WERI-Rb-1 (cell line): ENCODE results near the gene ISCU.
"Not testable (repeated sequence)": the region's sequence is repeated elsewhere in the genome, so short reads cannot be mapped to it uniquely, and the experiment has no call there.

Source experiments
- DNase-seq: peaks from one replicate; pipeline ENCODE4 v3.0.0-alpha.2; 2020
- H3K27ac ChIP-seq: fragments of 250-450 bp; sonication (Bioruptor Pico); 2 replicates; pipeline ENCODE4 v1.5.1; 2020; ENCODE audit warnings: mild to moderate bottlenecking, moderate library complexity
- H3K27me3 ChIP-seq: fragments of 250-450 bp; sonication (Bioruptor Pico); 2 replicates; pipeline ENCODE4 v1.5.1; 2021; ENCODE audit warnings: mild to moderate bottlenecking, low read depth, moderate library complexity; ENCODE audit not compliant: insufficient read depth, severe bottlenecking
- H3K36me3 ChIP-seq: fragments of 250-450 bp; sonication (Bioruptor Pico); 2 replicates; pipeline ENCODE4 v1.5.1; 2020; ENCODE audit warnings: mild to moderate bottlenecking, moderate library complexity
- H3K4me3 ChIP-seq: 2 replicates; pipeline ENCODE4 v1.5.1; 2011; ENCODE audit warnings: low read depth, mild to moderate bottlenecking, control low read depth, low read length
- H3K9me3 ChIP-seq: fragments of 250-450 bp; sonication (Bioruptor Pico); 2 replicates; pipeline ENCODE4 v1.5.1; 2021; ENCODE audit warnings: mild to moderate bottlenecking, moderate library complexity; ENCODE audit not compliant: severe bottlenecking
- CTCF ChIP-seq: IDR thresholded peaks from 2 replicates; pipeline ENCODE4 v1.5.1; 2011; ENCODE audit warnings: low read depth, mild to moderate bottlenecking, control low read depth, inconsistent platforms, low read length

Gene ISCU

GRCh38 chr12:108551535-108551934 is 10.9 kb upstream of the ISCU start:
- no peak overlapping the region for H3K27ac ChIP-seq
- peaks cover 39% of the 10 kb centered on the region for H3K36me3 ChIP-seq
- H3K4me3 ChIP-seq = no peak overlapping the region
- TF ChIP-seq CTCF = no peak
- H3K27me3 ChIP-seq = no peaks in the 10 kb centered on the region
- no peak for DNase-seq
- H3K9me3 ChIP-seq = no peaks in the 10 kb centered on the region

GRCh38 chr12:108553799-108554198 is 8.6 kb upstream of the ISCU start:
- Histone ChIP-seq H3K36me3 (peaks cover 30% of the 10 kb centered on the region), H3K9me3 (no peaks in the 10 kb centered on the region), H3K4me3 (no peak overlapping the region), H3K27me3 (no peaks in the 10 kb centered on the region), H3K27ac (no peak overlapping the region)
- TF ChIP-seq CTCF = no peak
- DNase-seq = no peak

- peaks cover 25% of the 10 kb centered on the region for H3K36me3 ChIP-seq
- H3K4me3 ChIP-seq, H3K9me3 ChIP-seq, H3K27ac ChIP-seq, DNase-seq, H3K27me3 ChIP-seq: not testable (repeated sequence)
Measured at GRCh38 chr12:108555383-108555782, 7.0 kb upstream of the ISCU start.

GRCh38 chr12:108559007-108559655 is 3.3 kb upstream of the ISCU start:
- DNase-seq = no peak
- no peak overlapping the region for H3K4me3 ChIP-seq
- no peak overlapping the region for H3K27ac ChIP-seq
- H3K27me3 ChIP-seq = no peaks in the 10 kb centered on the region
- peaks cover 35% of the 10 kb centered on the region for H3K36me3 ChIP-seq
- H3K9me3 ChIP-seq = no peaks in the 10 kb centered on the region
- no peak for TF ChIP-seq CTCF

- H3K27ac ChIP-seq = no peak overlapping the region
- H3K4me3 ChIP-seq = peak overlapping the region; percentile 73
- H3K9me3 ChIP-seq = no peaks in the 10 kb centered on the region
- no peak for DNase-seq
- no peak for TF ChIP-seq CTCF
- no peaks in the 10 kb centered on the region for H3K27me3 ChIP-seq
- peaks cover 41% of the 10 kb centered on the region for H3K36me3 ChIP-seq
Measured at GRCh38 chr12:108559748-108560147, 2.6 kb upstream of the ISCU start.

- Histone ChIP-seq H3K36me3 (peaks cover 45% of the 10 kb centered on the region), H3K9me3 (no peaks in the 10 kb centered on the region), H3K27me3 (no peaks in the 10 kb centered on the region), H3K4me3 (peak overlapping the region; percentile 73), H3K27ac (peak overlapping the region; percentile 93)
- TF ChIP-seq CTCF = no peak
- no peak for DNase-seq
Measured at GRCh38 chr12:108560321-108560721, 2.1 kb upstream of the ISCU start.
